ENCODE results near the gene NFU1.
A peak's percentile ranks its signal among the peaks of the same experiment; 100 is the strongest.

The NFU1 gene

GRCh38 chr2:69416147-69416546, 21.1 kb downstream of the NFU1 start:
- no peaks in the 10 kb centered on the region for H3K9me3 ChIP-seq (ENCODE audit: control insufficient read depth in 1 of 2, low read length in 2 of 2)
- no peak overlapping the region for H3K27ac ChIP-seq (ENCODE audit: low read length)
- H3K27me3 ChIP-seq (ENCODE audit: low read depth, low read length): no peaks in the 10 kb centered on the region
- H3K4me1 ChIP-seq (ENCODE audit: control insufficient read depth in 1 of 2, insufficient read depth in 2 of 2, low read length in 2 of 2): no peaks in the 10 kb centered on the region
- H3K36me3 ChIP-seq (ENCODE audit: control insufficient read depth in 1 of 2, insufficient read depth in 2 of 2, low read length in 2 of 2): peaks cover 6 to 22% of the 10 kb centered on the region in 2 donors
- no peak overlapping the region for H3K4me3 ChIP-seq (ENCODE audit: low read depth in 1 of 2, low read length in 2 of 2)

GRCh38 chr2:69411120-69411519, 26.1 kb downstream of the NFU1 start:
- Histone ChIP-seq H3K36me3 (ENCODE audit: control insufficient read depth in 1 of 2, insufficient read depth in 2 of 2, low read length in 2 of 2) (peaks cover 18 to 36% of the 10 kb centered on the region in 2 donors), H3K27me3 (ENCODE audit: low read depth, low read length) (no peaks in the 10 kb centered on the region), H3K4me3 (ENCODE audit: low read depth in 1 of 2, low read length in 2 of 2) (no peak overlapping the region), H3K27ac (ENCODE audit: low read length) (no peak overlapping the region), H3K4me1 (ENCODE audit: control insufficient read depth in 1 of 2, insufficient read depth in 2 of 2, low read length in 2 of 2) (no peaks in the 10 kb centered on the region), H3K9me3 (ENCODE audit: control insufficient read depth in 1 of 2, low read length in 2 of 2) (no peaks in the 10 kb centered on the region)

GRCh38 chr2:69405306-69405705, 31.9 kb downstream of the NFU1 start:
- no peak overlapping the region for H3K4me3 ChIP-seq (ENCODE audit: low read depth in 1 of 2, low read length in 2 of 2)
- no peaks in the 10 kb centered on the region for H3K27me3 ChIP-seq (ENCODE audit: low read depth, low read length)
- H3K27ac ChIP-seq (ENCODE audit: low read length): no peak overlapping the region
- no peaks in the 10 kb centered on the region for H3K4me1 ChIP-seq (ENCODE audit: control insufficient read depth in 1 of 2, insufficient read depth in 2 of 2, low read length in 2 of 2)
- peaks cover 0 to 2% of the 10 kb centered on the region in 2 donors for H3K9me3 ChIP-seq (ENCODE audit: control insufficient read depth in 1 of 2, low read length in 2 of 2)
- peaks cover 21 to 61% of the 10 kb centered on the region in 2 donors for H3K36me3 ChIP-seq (ENCODE audit: control insufficient read depth in 1 of 2, insufficient read depth in 2 of 2, low read length in 2 of 2)

GRCh38 chr2:69400121-69400520, 37.1 kb downstream of the NFU1 start:
- no peaks in the 10 kb centered on the region for H3K4me1 ChIP-seq (ENCODE audit: control insufficient read depth in 1 of 2, insufficient read depth in 2 of 2, low read length in 2 of 2)
- H3K9me3 ChIP-seq (ENCODE audit: control insufficient read depth in 1 of 2, low read length in 2 of 2): peaks cover 0 to 2% of the 10 kb centered on the region in 2 donors
- H3K27ac ChIP-seq (ENCODE audit: low read length): no peak overlapping the region
- no peak overlapping the region for H3K4me3 ChIP-seq (ENCODE audit: low read depth in 1 of 2, low read length in 2 of 2)
- no peaks in the 10 kb centered on the region for H3K27me3 ChIP-seq (ENCODE audit: low read depth, low read length)
- H3K36me3 ChIP-seq (ENCODE audit: control insufficient read depth in 1 of 2, insufficient read depth in 2 of 2, low read length in 2 of 2): peaks cover 23 to 54% of the 10 kb centered on the region in 2 donors

- no peak overlapping the region for H3K27ac ChIP-seq (ENCODE audit: low read length)
- H3K36me3 ChIP-seq (ENCODE audit: control insufficient read depth in 1 of 2, insufficient read depth in 2 of 2, low read length in 2 of 2): peaks cover 18 to 44% of the 10 kb centered on the region in 2 donors
- no peaks in the 10 kb centered on the region for H3K4me1 ChIP-seq (ENCODE audit: control insufficient read depth in 1 of 2, insufficient read depth in 2 of 2, low read length in 2 of 2)
- H3K4me3 ChIP-seq (ENCODE audit: low read depth in 1 of 2, low read length in 2 of 2): no peak overlapping the region
- no peaks in the 10 kb centered on the region for H3K9me3 ChIP-seq (ENCODE audit: control insufficient read depth in 1 of 2, low read length in 2 of 2)
- no peaks in the 10 kb centered on the region for H3K27me3 ChIP-seq (ENCODE audit: low read depth, low read length)
Observed at GRCh38 chr2:69397234-69397633, 40.0 kb downstream of the NFU1 start.

- no peaks in the 10 kb centered on the region for H3K4me1 ChIP-seq (ENCODE audit: control insufficient read depth in 1 of 2, insufficient read depth in 2 of 2, low read length in 2 of 2)
- no peak overlapping the region for H3K4me3 ChIP-seq (ENCODE audit: low read depth in 1 of 2, low read length in 2 of 2)
- H3K27ac ChIP-seq (ENCODE audit: low read length): no peak overlapping the region
- H3K9me3 ChIP-seq (ENCODE audit: control insufficient read depth in 1 of 2, low read length in 2 of 2): no peaks in the 10 kb centered on the region
- H3K27me3 ChIP-seq (ENCODE audit: low read depth, low read length): no peaks in the 10 kb centered on the region
- H3K36me3 ChIP-seq (ENCODE audit: control insufficient read depth in 1 of 2, insufficient read depth in 2 of 2, low read length in 2 of 2): peaks cover 18 to 38% of the 10 kb centered on the region in 2 donors
Observed at GRCh38 chr2:69395866-69396265, 41.4 kb downstream of the NFU1 start.

- H3K4me3 ChIP-seq (ENCODE audit: low read depth in 1 of 2, low read length in 2 of 2): no peak overlapping the region
- H3K9me3 ChIP-seq (ENCODE audit: control insufficient read depth in 1 of 2, low read length in 2 of 2): no peaks in the 10 kb centered on the region
- H3K27ac ChIP-seq (ENCODE audit: low read length): no peak overlapping the region
- H3K36me3 ChIP-seq (ENCODE audit: control insufficient read depth in 1 of 2, insufficient read depth in 2 of 2, low read length in 2 of 2): peaks cover 11 to 23% of the 10 kb centered on the region in 2 donors
- H3K4me1 ChIP-seq (ENCODE audit: control insufficient read depth in 1 of 2, insufficient read depth in 2 of 2, low read length in 2 of 2): no peaks in the 10 kb centered on the region
- no peaks in the 10 kb centered on the region for H3K27me3 ChIP-seq (ENCODE audit: low read depth, low read length)
Observed at GRCh38 chr2:69393963-69394362, 43.3 kb downstream of the NFU1 start.

GRCh38 chr2:69390471-69390870, 46.8 kb downstream of the NFU1 start:
- Histone ChIP-seq H3K9me3 (ENCODE audit: control insufficient read depth in 1 of 2, low read length in 2 of 2) (no peaks in the 10 kb centered on the region), H3K27ac (ENCODE audit: low read length) (no peak overlapping the region), H3K27me3 (ENCODE audit: low read depth, low read length) (no peaks in the 10 kb centered on the region), H3K4me1 (ENCODE audit: control insufficient read depth in 1 of 2, insufficient read depth in 2 of 2, low read length in 2 of 2) (peaks cover 6 to 13% of the 10 kb centered on the region in 2 donors), H3K36me3 (ENCODE audit: control insufficient read depth in 1 of 2, insufficient read depth in 2 of 2, low read length in 2 of 2) (peaks cover 0 to 14% of the 10 kb centered on the region in 2 donors), H3K4me3 (ENCODE audit: low read depth in 1 of 2, low read length in 2 of 2) (no peak overlapping the region)

- H3K36me3 ChIP-seq (ENCODE audit: control insufficient read depth in 1 of 2, insufficient read depth in 2 of 2, low read length in 2 of 2): peaks cover 0 to 13% of the 10 kb centered on the region in 2 donors
- peaks cover 6 to 14% of the 10 kb centered on the region in 2 donors for H3K4me1 ChIP-seq (ENCODE audit: control insufficient read depth in 1 of 2, insufficient read depth in 2 of 2, low read length in 2 of 2)
- H3K27ac ChIP-seq (ENCODE audit: low read length): no peak overlapping the region
- H3K9me3 ChIP-seq (ENCODE audit: control insufficient read depth in 1 of 2, low read length in 2 of 2): no peaks in the 10 kb centered on the region
- no peaks in the 10 kb centered on the region for H3K27me3 ChIP-seq (ENCODE audit: low read depth, low read length)
- H3K4me3 ChIP-seq (ENCODE audit: low read depth in 1 of 2, low read length in 2 of 2): no peak overlapping the region
Observed at GRCh38 chr2:69390001-69390400, 47.2 kb downstream of the NFU1 start.

- H3K4me3 ChIP-seq (ENCODE audit: low read depth in 1 of 2, low read length in 2 of 2): no peak overlapping the region
- H3K4me1 ChIP-seq (ENCODE audit: control insufficient read depth in 1 of 2, insufficient read depth in 2 of 2, low read length in 2 of 2): peaks cover 6 to 17% of the 10 kb centered on the region in 2 donors
- H3K36me3 ChIP-seq (ENCODE audit: control insufficient read depth in 1 of 2, insufficient read depth in 2 of 2, low read length in 2 of 2): peaks cover 0 to 5% of the 10 kb centered on the region in 2 donors
- no peaks in the 10 kb centered on the region for H3K9me3 ChIP-seq (ENCODE audit: control insufficient read depth in 1 of 2, low read length in 2 of 2)
- H3K27me3 ChIP-seq (ENCODE audit: low read depth, low read length): no peaks in the 10 kb centered on the region
- H3K27ac ChIP-seq (ENCODE audit: low read length): no peak overlapping the region
Observed at GRCh38 chr2:69389271-69389670, 48.0 kb downstream of the NFU1 start.

- peak overlapping the region; percentile 83 to 85 for H3K4me3 ChIP-seq (ENCODE audit: low read depth in 1 of 2, low read length in 2 of 2)
- H3K27ac ChIP-seq (ENCODE audit: low read length): peak overlapping the region; percentile 82
Observed at GRCh38 chr2:69387770-69388481, 49.3 kb downstream of the NFU1 start.

More at GRCh38 chr2:69387770-69388481, 49.3 kb downstream of the NFU1 start:
- no peaks in the 10 kb centered on the region for H3K27me3 ChIP-seq (ENCODE audit: low read depth, low read length)
- peaks cover 6 to 19% of the 10 kb centered on the region in 2 donors for H3K4me1 ChIP-seq (ENCODE audit: control insufficient read depth in 1 of 2, insufficient read depth in 2 of 2, low read length in 2 of 2)
- no peaks in the 10 kb centered on the region for H3K36me3 ChIP-seq (ENCODE audit: control insufficient read depth in 1 of 2, insufficient read depth in 2 of 2, low read length in 2 of 2)
- H3K9me3 ChIP-seq (ENCODE audit: control insufficient read depth in 1 of 2, low read length in 2 of 2): no peaks in the 10 kb centered on the region

All from muscle layer of duodenum (tissue), 2 donors.